GM18507 (cell line): ENCODE results near the gene MYO15B.

Experiments
- DNase-seq: peaks from one replicate; pipeline ENCODE4 v3.0.0; 2011; ENCODE audit warnings: low read depth; ENCODE audit not compliant: insufficient read length; ENCODE audit errors: extremely low spot score
- FAIRE-seq: peaks from 2 replicates; lab custom pipeline; 2011; peaks lifted over from hg19 to GRCh38; lab: Jason Lieb, UNC

MYO15B gene

DNA sequence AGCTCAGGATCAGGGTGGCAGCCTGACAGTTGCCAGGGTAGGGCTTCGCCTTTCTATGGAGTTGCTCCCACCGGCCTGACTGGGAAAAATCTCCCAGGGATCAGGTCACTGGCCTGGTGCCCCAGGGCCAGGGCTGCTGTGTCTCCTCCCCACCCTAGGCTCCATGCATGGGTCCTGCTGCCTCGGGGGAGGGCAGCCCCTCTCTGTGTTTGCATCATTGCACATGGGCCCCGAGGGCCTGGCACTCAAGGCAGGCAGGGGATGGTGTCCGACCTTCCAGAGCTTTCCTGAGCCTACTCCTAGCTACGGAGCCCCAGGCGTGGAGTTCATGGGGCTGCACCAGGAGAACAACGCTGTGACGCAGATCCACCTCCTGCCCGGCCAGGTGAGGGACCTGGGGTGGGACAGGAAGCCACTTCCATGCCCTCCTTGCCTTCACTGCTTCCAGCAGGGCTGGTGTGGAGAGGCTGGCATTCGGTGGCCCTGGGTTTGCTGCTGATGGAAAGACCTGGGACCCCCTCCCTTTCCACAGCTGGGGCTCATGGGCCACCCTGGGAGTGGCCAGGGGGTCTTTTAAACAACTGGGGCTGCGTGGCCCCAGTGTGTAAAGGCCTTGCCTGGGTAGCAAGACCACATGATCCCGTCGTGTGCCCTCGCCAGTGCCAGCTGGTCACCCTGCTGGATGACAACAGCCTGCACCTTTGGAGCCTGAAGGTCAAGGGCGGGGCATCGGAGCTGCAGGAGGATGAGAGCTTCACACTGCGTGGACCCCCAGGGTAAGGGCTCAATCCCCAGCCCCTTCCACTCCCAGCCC, 29.5 kb upstream of the MYO15B start:
- DNase-seq (no peak), FAIRE-seq (no peak)

DNA sequence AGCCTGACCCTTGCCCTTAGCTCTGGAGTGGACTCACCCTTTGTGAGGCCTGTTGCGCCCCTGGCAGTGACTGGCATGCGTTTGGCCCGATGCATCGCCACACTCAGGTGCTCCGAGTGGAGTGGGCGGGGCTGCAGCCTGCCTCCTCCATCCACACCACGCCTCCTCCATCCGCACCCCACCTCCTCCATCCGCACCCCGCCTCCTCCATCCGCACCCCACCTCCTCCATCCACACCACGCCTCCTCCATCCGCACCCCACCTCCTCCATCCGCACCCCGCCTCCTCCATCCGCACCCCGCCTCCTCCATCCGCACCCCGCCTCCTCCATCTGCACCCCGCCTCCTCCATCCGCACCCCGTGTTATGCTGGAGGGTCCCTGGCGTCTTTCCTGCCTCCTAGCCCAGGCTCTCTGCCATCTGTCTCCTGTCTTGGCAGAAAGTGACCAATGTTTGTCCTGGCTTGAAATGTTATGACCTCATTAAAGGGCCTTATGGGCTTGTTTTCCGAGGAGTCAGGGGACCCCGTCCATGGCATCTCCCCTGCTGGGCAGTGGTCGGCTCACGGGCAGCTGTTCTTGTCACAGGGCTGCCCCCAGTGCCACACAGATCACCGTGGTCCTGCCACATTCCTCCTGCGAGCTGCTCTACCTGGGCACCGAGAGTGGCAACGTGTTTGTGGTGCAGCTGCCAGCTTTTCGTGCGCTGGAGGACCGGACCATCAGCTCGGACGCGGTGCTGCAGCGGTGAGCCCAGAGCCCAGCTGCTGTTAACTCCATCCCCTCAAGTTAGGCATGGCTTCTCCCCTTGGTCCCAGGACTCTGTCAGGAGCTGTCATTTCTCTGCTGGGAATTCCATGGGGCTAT, 28.7 kb upstream of the MYO15B start:
- FAIRE-seq (no peak), DNase-seq (no peak)

DNA sequence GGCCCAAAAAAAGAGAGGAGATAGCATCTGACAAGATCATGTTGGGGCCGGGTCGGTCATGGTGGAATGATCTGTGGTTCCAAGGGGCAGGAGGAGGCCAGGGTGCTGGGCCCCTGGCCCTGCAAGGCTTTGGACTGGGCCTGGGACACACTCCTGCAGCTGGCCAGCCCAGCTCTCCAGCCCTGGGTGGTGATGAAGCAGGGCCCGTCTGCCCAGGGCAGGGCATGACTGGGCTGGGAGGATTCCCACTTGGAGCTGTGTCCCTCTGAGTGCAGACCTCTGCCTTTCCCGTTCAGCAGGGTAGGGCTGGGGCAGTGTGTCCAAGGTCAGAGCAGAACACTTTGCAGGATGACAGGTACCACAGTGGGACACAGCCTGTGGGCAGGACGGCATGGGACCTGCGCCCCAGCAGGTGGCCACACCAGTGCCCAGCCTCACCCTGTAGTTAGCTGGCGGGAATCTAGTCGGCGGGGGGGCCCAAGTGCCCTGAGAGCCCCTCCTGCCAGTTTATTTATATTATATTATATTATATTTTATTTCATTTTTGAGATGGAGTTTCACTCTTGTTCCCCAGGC, 27.6 kb upstream of the MYO15B start:
- DNase-seq (no peak), FAIRE-seq (no peak)

DNA sequence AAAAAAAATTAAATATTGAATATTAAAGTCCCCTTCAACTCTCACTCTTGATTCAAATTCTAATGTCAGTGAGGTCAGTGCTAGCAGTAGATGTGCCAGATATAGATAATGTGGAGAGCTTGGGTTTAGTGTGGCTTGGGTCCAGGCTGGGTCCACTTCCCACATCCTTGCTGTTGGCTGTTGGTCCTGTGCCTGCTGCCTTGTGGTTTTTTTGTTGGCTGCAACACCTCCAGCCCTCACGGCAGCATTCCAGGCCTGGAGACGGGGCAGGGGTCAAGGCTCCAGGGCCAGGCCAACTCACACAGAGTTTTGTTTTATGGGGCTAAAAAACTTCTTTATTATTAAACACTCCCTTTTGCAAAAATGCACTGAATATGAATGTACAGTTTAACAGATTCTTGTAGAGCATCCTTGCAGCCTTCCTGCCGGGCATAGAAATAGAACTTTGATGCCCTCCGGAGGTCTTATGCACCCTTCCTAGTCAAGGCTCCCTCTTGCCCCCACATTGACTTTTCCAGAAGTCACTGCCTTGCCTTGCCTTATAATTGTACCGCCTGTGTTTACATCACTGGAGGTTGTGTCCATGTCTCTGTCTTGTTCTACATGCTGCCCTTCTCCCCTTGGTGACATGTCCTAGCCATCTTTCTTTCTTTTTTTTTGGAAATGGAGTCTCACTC, 25.5 kb upstream of the MYO15B start:
- no peak for DNase-seq
- no peak for FAIRE-seq

DNA sequence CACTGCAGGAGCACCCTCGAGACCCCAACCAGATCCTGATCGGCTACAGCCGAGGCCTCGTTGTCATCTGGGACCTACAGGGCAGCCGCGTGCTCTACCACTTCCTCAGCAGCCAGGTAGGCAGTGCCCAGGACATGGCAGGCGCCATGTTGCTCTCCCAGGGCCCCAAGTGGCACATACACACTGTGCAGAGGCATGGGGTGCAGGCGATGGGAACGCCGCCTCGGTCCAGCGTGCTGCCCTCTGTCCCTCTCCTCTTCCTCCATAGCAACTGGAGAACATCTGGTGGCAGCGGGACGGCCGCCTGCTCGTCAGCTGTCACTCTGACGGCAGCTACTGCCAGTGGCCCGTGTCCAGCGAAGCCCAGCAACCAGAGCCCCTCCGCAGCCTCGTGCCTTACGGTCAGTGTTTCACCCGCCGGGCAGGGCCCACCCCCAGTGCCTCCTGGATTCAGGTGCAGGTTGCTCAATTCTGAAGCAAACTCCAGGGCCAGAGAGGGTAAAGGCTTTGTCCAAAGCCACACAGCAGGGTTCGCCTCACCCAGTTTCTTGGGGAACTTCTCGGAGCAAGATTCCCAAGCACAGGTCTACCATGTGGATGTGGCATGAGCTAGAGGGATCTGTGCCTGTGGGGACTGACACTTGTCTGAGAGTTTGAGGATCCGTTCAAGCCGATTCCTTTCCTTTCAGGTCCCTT, 24.4 kb upstream of the MYO15B start:
- DNase-seq (no peak), FAIRE-seq (no peak)

DNA sequence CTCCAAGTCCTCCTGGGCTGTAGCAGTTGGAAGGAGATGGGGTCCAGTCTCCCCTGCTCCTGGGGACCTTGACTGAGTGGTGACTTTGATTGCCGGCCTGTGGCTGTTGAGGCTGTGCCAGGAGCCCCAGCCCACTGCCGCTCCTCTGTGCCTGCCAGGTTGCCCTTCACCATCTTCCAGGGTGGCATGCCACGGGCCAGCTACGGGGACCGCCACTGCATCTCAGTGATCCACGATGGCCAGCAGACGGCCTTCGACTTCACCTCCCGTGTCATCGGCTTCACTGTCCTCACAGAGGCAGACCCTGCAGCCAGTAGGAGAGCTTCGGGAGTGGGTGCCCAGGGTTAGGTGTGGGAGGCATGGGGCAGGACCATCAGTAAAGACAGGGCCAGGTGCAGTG, 23.4 kb upstream of the MYO15B start:
- FAIRE-seq, result no peak
- DNase-seq, result no peak

DNA sequence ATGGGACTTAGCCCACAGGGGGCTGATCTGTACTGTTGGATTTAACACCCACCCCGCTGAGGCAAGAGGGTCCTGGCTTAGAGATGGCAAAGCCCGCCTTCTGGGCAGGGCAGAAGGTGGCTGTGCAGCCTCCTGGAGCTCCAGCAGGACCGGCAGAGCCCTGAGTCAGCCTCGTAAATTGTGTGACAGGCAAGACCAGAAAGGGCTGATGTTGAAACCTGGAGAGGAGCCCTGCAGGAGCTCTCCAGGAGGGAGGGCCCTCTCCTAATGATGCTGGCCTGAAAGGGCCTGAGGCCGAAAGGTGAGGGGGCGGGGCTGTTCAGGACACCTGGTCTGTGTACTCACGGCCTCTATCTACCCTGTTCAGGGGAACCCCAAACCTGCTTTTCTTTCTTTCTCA, 22.5 kb upstream of the MYO15B start:
- FAIRE-seq, result no peak
- DNase-seq, result no peak

DNA sequence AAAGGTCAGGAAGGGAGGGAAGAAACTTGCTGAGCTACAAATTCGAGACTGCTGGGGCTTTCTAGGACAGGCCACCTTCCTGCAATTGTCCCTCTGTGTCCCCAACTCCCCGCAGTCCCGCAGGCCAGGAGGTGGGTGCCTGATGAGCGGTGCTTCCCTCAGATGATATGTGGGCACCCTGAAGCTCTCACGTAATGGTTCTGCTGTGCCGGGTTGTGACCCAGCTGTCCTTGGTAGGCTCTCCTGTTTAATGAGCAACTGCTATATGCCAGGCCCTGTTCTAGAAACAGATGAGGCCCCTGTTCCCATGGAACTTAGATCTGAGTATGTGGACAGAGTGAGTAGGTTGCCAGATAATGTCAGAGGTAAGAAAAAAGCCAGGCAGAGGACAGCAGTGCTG, 22.0 kb upstream of the MYO15B start:
- DNase-seq, result no peak
- no peak for FAIRE-seq

DNA sequence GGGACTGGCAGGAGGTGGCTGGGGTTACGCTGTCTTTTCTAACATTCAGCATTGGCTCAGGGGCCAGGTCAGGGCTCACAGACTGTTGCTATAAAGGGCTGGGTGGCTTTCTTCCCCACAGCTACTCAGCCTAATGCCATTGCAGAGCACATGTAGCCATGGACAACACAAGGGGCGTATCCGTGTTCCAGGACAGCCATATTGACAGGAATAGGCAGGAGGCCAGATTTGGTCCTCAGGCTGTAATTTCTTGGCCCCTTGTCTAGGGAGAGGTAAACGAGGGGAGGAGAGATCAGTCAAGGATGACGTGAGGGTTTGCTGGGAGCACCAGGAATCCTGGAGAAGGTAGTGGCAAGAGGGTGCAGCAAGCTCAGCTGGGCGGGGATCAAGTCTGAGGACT, 21.2 kb upstream of the MYO15B start:
- FAIRE-seq (no peak), DNase-seq (no peak)

DNA sequence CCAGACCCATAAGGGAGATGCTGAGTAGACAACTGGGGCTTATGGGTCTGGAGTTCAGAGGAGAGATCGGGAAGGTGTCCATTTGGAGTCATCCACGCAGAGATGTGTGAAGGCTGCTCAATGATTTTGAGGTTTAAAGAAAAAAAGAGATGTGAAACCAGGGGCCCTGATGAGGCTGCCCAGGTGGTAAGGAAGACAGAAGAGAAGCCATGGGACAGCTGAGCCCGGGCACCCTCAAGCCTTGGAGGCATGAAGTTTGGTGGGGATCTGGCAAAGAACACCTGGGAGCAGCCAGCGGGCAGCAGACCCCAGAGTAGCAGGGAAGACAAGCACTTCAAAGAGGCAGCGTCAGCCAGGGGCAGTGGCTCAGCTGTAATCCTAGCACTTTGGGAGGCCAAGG, 20.8 kb upstream of the MYO15B start:
- FAIRE-seq, result peak; percentile 71
- DNase-seq, result no peak

DNA sequence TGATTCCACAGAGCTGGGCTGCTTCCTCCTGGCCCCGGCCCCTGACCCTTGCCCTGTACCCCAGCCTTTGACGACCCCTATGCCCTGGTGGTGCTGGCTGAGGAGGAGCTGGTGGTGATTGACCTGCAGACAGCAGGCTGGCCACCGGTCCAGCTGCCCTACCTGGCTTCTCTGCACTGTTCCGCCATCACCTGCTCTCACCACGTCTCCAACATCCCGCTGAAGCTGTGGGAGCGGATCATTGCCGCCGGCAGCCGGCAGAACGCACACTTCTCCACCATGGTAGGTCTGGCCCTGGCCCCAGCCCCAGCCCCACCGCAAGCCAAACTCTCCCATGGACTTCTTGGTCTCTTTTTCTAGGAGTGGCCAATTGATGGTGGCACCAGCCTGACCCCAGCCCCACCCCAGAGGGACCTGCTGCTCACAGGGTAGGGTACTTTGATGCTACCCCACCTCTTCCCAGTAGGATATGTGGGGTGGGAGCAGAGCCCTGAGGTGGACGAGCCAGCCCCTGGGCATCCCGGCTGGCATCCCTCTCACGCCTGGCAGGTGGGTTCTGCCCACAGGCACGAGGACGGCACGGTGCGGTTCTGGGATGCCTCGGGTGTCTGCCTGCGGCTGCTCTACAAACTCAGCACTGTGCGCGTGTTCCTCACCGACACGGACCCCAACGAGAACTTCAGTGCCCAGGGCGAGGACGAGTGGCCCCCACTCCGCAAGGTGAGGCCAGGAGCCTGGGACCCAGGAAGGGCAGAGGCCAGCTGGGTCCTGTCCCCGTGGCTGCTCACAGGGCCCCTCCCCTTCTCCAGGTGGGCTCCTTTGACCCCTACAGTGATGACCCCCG, 19.0 kb upstream of the MYO15B start:
- DNase-seq, result no peak
- no peak for FAIRE-seq

DNA sequence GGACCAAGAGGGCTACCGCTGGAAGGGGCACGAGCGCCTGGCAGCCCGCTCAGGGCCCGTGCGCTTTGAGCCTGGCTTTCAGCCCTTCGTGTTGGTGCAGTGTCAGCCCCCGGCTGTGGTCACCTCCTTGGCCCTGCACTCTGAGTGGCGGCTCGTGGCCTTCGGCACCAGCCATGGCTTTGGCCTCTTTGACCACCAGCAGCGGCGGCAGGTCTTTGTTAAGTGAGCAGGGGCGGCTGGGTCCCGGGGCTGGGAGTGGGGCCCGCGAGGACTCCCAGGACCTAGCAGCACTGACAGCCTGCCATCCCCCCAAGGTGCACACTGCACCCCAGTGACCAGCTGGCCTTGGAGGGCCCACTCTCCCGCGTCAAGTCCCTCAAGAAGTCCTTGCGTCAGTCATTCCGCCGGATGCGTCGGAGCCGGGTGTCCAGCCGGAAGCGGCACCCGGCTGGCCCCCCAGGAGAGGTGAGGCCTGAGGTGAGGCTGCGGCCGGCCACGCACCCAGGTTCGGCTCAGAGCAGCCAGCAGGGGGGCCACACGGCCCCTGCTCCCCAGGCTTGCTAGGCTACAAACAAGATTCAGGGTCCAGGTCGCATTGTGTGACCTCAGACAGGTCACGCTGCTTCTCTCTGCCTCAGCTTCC, 17.4 kb upstream of the MYO15B start:
- FAIRE-seq (no peak), DNase-seq (no peak)

DNA sequence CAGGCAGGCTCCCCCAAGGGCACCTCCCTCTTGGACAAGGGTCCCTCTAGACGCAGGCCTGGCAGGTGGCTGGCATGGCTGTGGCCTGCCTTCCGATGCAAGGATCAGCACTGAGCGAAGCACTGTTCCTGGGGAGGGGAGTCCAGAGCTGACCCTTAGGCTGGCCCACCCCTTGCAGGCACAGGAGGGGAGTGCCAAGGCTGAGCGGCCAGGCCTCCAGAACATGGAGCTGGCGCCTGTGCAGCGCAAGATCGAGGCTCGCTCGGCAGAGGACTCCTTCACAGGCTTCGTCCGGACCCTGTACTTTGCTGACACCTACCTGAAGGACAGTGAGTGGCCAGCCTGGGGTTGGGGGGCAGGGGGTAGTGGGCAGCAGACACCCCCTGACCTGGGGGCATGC, 16.8 kb upstream of the MYO15B start:
- no peak for FAIRE-seq
- DNase-seq, result no peak

DNA sequence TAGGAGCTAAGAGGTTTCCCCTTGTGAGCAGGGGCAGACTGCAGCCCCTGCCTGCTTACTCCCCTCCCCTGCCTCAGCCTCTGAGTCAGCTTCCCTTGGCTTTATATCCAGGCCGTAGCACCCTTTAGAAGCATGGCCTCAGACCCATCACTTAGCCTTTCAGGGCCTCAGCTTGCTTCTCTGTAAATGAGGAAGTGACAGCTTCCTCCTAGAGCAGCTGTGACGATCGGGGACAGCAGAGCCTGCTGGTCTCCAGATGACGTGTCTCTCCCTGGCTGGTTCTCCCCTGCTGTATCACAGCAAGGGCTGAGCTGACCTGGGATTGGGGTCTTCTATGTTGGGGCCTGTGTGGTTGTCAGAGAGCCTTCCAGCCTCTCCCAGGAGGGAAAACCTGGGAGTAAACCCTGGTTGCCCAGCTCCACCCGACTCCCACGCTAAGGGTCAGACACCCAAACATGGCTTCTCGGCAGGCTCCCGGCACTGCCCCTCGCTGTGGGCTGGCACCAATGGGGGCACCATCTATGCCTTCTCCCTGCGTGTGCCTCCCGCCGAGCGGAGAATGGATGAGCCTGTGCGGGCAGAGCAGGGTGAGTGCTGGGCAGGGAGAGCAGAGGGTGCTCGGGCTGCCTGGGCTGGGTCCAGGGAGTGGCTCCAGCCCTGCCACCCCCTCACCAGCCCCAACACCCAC, 16.3 kb upstream of the MYO15B start:
- DNase-seq (peak; percentile 67), FAIRE-seq (peak; percentile 95)

DNA sequence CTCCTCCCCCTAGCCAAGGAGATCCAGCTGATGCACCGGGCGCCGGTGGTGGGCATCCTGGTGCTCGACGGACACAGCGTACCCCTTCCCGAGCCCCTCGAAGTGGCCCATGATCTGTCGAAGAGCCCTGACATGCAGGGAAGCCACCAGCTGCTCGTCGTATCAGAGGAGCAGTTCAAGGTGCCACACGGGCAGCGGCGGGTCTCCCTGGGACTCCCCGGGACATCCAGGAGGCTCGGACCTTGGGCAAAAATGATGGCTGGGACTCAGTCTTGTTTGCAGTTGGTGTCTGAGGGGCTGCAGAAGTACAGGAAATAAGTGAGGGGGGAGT, 15.8 kb upstream of the MYO15B start:
- FAIRE-seq (no peak), DNase-seq (no peak)

DNA sequence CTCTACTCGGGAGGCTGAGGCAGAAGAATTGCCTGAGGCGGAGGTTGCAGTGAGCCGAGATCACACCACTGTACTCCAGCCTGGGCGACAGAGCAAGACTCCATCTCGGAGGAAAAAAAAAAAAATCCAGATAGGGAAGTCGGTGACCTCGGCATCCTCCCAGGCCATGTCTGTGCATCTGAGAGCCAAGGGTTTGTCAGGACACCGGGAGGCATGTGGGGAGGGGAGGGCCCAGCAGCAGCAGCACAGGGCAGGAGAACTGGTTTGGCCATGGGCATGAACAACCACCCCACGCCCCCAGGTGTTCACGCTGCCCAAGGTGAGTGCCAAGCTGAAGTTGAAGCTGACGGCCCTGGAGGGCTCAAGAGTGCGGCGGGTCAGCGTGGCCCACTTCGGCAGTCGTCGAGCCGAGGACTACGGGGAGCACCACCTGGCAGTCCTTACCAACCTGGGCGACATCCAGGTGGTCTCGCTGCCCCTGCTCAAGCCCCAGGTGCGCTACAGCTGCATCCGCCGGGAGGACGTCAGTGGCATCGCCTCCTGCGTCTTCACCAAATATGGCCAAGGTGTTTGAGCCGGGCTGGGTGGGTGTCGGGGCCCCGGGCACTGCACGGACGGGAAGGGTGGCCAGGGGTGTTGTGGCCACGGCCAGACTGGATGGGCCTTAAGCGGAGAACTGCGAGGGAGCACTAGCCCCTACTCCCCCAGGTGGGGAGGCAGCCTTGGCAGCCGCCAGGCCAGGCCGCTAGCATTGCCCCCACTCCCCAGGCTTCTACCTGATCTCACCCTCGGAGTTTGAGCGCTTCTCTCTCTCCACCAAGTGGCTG, 14.7 kb upstream of the MYO15B start:
- DNase-seq, result no peak
- no peak for FAIRE-seq

DNA sequence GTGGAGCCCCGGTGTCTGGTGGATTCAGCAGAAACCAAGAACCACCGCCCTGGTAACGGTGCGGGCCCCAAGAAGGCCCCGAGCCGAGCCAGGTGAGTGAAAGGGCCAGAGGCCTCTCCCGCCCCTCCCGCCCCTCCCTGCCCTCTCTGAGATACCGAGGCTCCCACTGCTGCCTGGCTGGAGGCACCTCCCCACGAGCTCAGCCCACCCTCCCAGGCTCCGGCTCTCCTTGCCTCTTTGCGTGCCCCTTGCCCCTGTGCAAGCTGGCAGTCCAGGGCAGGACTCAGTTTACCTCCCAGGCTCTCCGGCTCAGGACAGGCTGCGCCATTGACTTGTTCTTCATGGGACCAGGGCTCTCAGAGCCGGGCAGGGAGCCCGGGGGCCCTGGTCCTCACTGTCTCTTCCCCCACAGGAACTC, 14.1 kb upstream of the MYO15B start:
- FAIRE-seq (no peak), DNase-seq (no peak)
